K562 (cell line): ENCODE data around the gene GPATCH4. TPM values are rescaled to one million over a fixed set of nuclear protein-coding genes. Genes with fewer than 3 reads are reported as not detected.
A peak's percentile ranks its signal among the peaks of the same experiment; 100 is the strongest.

ENCODE experiments used
- ATF7 ChIP-seq: fragments of 450-650 bp; IDR thresholded peaks from 2 replicates; pipeline ENCODE4 v1.7.1; 2014; ENCODE audit warnings: mild to moderate bottlenecking, moderate library complexity
- BRCA1 ChIP-seq, 2 experiments: fragments of 450-650 bp in 1 of 2; sonication (generic) in 1 of 2; formaldehyde crosslinking in 1 of 2; IDR thresholded peaks; 2 replicates each; pipeline versions ENCODE4 v1.5.0 to v1.6.1; 2017 to 2020; ENCODE audit warnings: mild to moderate bottlenecking in 1 of 2, missing genetic modification reagents in 1 of 2
- DPF2 ChIP-seq: fragments of 450-650 bp; IDR thresholded peaks from 2 replicates; pipeline ENCODE4 v1.6.1; 2016
- EP300 ChIP-seq: IDR thresholded peaks from 2 replicates; pipeline ENCODE4 v1.6.1; 2012; ENCODE audit warnings: low read length, improper control_type of control experiment
- ERF ChIP-seq: fragments of 450-650 bp; formaldehyde crosslinking; IDR thresholded peaks from 2 replicates; pipeline ENCODE4 v1.4.0; 2020; ENCODE audit warnings: mild to moderate bottlenecking, mixed read lengths
- ILK ChIP-seq: fragments of 450-650 bp; IDR thresholded peaks from 2 replicates; pipeline ENCODE4 v1.6.1; 2016; ENCODE audit warnings: missing genetic modification characterization, low read depth, mild to moderate bottlenecking, missing compliant biosample characterization, moderate library complexity, borderline replicate concordance
- KLF6 ChIP-seq: fragments of 250-450 bp; sonication (Bioruptor Pico); IDR thresholded peaks from 2 replicates; pipeline ENCODE4 v1.4.0; 2020; ENCODE audit warnings: mild to moderate bottlenecking, moderate library complexity, borderline replicate concordance
- PHTF2 ChIP-seq: fragments of 250-450 bp; sonication (Bioruptor Pico); IDR thresholded peaks from 2 replicates; pipeline ENCODE4 v1.5.0; 2021; ENCODE audit warnings: mild to moderate bottlenecking
- PML ChIP-seq: IDR thresholded peaks from 2 replicates; pipeline ENCODE4 v1.6.1; 2012; ENCODE audit warnings: low read length, inconsistent platforms
- TAL1 ChIP-seq: fragments of 450-650 bp; IDR thresholded peaks from 2 replicates; pipeline ENCODE4 v1.6.1; 2016; ENCODE audit warnings: mild to moderate bottlenecking
- ZC3H4 ChIP-seq: sonication (generic); formaldehyde crosslinking; IDR thresholded peaks from 2 replicates; pipeline ENCODE4 v1.9.0; 2021; ENCODE audit warnings: missing genetic modification reagents, borderline replicate concordance
- ZNF23 ChIP-seq: fragments of 250-450 bp; sonication (Bioruptor Pico); IDR thresholded peaks from 2 replicates; pipeline ENCODE4 v1.4.0; 2020; ENCODE audit warnings: mild to moderate bottlenecking
- ZNF41 ChIP-seq: fragments of 250-450 bp; sonication (Bioruptor Pico); conservative IDR thresholded peaks from 2 replicates; pipeline ENCODE4 v1.4.0; 2020; ENCODE audit warnings: mild to moderate bottlenecking
- polyA plus RNA-seq, 8 experiments: library from polyadenylated mRNA; depleted of rRNA in 4 of 8; stranded (reverse) in 5 of 8; unstranded in 3 of 8; fragments of >200 nt; fragmentation: Nextera tagmentation in 2 of 8; fragmentation: Illumina TruSeq in 1 of 8; extraction: Ambion mirVana in 2 of 8; extraction: Trizol in 1 of 8; gene quantifications; 2 replicates each; pipeline versions ENCODE4 v1.2.1 to v1.2.3, GENCODE V29; 2011 to 2014; ENCODE audit warnings: inconsistent platforms in 1 of 8, missing spikeins in 1 of 8
- total RNA-seq, 7 experiments: library from RNA; depleted of rRNA in 6 of 7; stranded (reverse); fragments of >200 nt in 6 of 7; fragmentation: Illumina TruSeq in 2 of 7; extraction: Trizol in 2 of 7; gene quantifications; 2 replicates each; pipeline versions ENCODE4 v1.2.1 to v1.2.3, GENCODE V29; 2011 to 2021; ENCODE audit warnings: low replicate concordance in 1 of 7
- TF ChIP-seq, protein P1 (sequence below), 2 experiments: fragments of 200-800 bp in 1 of 2; sonication (Bioruptor generic) in 1 of 2; sonication (generic) in 1 of 2; formaldehyde crosslinking in 1 of 2; IDR thresholded peaks in 1 of 2; conservative IDR thresholded peaks in 1 of 2; 2 replicates each; pipeline versions ENCODE4 v1.5.0 to v1.6.1; 2016 to 2020; ENCODE audit warnings: missing compliant biosample characterization in 1 of 2, missing genetic modification characterization in 1 of 2, missing genetic modification reagents in 1 of 2
- TF ChIP-seq, protein P2 (sequence below), 2 experiments: IDR thresholded peaks; 2 replicates each; pipeline ENCODE4 v1.6.1; 2011; ENCODE audit warnings: borderline replicate concordance in 1 of 2, control low read depth in 1 of 2, low read depth in 1 of 2, low read length in 1 of 2, mild to moderate bottlenecking in 1 of 2, mixed read lengths in 1 of 2, moderate library complexity in 1 of 2; ENCODE audit not compliant: insufficient read depth in 1 of 2, insufficient read length in 1 of 2, poor library complexity in 1 of 2, severe bottlenecking in 1 of 2; ENCODE audit errors: extremely low read depth in 1 of 2
- TF ChIP-seq, protein P3 (sequence below), 2 experiments: fragments of 450-650 bp; IDR thresholded peaks; 2 replicates each; pipeline ENCODE4 v1.6.1; 2016; ENCODE audit warnings: mild to moderate bottlenecking in 2 of 2, borderline replicate concordance in 1 of 2, low read depth in 1 of 2, moderate library complexity in 1 of 2

Gene GPATCH4
- total and polyA plus RNA-seq, 9 of the 15 experiments (the other 6 are each of a cell fraction or from before 2014, with no cell fraction given), result 43.7 to 105 (median 76.5) TPM

DNA sequence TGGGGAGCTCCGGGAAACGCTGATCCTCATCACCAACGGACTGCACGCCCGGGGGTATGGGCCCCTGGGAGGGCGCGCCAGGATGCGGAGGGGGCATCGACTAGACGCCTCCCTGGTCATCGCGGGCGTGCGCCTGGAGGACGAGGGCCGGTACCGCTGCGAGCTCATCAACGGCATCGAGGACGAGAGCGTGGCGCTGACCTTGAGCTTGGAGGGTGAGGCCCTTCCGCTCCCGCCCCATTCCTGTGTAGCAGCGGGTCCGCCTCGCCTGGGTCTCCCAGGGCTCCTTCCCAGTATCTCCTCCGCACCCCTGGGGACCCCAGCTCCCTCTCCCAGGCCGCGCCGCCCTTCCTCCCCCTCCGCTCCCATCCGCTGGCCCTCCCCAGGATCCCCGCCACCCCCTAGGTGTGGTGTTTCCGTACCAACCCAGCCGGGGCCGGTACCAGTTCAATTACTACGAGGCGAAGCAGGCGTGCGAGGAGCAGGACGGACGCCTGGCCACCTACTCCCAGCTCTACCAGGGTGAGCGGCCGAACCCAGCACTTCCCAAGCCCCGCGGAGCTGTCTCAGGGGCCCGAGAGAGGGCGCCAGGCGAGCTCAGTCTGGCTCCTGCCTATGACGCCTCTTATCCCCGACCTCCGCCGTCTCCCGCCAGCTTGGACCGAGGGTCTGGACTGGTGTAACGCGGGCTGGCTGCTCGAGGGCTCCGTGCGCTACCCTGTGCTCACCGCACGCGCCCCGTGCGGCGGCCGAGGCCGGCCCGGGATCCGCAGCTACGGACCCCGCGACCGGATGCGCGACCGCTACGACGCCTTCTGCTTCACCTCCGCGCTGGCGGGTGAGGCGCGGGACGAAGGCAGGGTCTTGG is 22.9 kb upstream of the GPATCH4 start (continued):
- TF ChIP-seq, protein P1, sequence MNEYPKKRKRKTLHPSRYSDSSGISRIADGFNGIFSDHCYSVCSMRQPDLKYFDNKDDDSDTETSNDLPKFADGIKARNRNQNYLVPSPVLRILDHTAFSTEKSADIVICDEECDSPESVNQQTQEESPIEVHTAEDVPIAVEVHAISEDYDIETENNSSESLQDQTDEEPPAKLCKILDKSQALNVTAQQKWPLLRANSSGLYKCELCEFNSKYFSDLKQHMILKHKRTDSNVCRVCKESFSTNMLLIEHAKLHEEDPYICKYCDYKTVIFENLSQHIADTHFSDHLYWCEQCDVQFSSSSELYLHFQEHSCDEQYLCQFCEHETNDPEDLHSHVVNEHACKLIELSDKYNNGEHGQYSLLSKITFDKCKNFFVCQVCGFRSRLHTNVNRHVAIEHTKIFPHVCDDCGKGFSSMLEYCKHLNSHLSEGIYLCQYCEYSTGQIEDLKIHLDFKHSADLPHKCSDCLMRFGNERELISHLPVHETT (CRISPR knock-in tag; conservative IDR thresholded peaks at IDR 0.05 in 1 of 2, IDR thresholded peaks at IDR 0.05 in 1 of 2), result no peak
- TF ChIP-seq TAL1, result no peak
- no peak for TF ChIP-seq PHTF2 (CRISPR knock-in tag)
- TF ChIP-seq, protein P2, sequence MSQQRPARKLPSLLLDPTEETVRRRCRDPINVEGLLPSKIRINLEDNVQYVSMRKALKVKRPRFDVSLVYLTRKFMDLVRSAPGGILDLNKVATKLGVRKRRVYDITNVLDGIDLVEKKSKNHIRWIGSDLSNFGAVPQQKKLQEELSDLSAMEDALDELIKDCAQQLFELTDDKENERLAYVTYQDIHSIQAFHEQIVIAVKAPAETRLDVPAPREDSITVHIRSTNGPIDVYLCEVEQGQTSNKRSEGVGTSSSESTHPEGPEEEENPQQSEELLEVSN (IDR thresholded peaks at IDR 0.05; ENCODE audit: borderline replicate concordance in 1 of 2, extremely low read depth in 1 of 2, insufficient read depth in 1 of 2, insufficient read length in 1 of 2, low read depth in 1 of 2, low read length in 1 of 2, poor library complexity in 1 of 2, severe bottlenecking in 1 of 2), result peak; percentile 95 to 99
- TF ChIP-seq, protein P3, sequence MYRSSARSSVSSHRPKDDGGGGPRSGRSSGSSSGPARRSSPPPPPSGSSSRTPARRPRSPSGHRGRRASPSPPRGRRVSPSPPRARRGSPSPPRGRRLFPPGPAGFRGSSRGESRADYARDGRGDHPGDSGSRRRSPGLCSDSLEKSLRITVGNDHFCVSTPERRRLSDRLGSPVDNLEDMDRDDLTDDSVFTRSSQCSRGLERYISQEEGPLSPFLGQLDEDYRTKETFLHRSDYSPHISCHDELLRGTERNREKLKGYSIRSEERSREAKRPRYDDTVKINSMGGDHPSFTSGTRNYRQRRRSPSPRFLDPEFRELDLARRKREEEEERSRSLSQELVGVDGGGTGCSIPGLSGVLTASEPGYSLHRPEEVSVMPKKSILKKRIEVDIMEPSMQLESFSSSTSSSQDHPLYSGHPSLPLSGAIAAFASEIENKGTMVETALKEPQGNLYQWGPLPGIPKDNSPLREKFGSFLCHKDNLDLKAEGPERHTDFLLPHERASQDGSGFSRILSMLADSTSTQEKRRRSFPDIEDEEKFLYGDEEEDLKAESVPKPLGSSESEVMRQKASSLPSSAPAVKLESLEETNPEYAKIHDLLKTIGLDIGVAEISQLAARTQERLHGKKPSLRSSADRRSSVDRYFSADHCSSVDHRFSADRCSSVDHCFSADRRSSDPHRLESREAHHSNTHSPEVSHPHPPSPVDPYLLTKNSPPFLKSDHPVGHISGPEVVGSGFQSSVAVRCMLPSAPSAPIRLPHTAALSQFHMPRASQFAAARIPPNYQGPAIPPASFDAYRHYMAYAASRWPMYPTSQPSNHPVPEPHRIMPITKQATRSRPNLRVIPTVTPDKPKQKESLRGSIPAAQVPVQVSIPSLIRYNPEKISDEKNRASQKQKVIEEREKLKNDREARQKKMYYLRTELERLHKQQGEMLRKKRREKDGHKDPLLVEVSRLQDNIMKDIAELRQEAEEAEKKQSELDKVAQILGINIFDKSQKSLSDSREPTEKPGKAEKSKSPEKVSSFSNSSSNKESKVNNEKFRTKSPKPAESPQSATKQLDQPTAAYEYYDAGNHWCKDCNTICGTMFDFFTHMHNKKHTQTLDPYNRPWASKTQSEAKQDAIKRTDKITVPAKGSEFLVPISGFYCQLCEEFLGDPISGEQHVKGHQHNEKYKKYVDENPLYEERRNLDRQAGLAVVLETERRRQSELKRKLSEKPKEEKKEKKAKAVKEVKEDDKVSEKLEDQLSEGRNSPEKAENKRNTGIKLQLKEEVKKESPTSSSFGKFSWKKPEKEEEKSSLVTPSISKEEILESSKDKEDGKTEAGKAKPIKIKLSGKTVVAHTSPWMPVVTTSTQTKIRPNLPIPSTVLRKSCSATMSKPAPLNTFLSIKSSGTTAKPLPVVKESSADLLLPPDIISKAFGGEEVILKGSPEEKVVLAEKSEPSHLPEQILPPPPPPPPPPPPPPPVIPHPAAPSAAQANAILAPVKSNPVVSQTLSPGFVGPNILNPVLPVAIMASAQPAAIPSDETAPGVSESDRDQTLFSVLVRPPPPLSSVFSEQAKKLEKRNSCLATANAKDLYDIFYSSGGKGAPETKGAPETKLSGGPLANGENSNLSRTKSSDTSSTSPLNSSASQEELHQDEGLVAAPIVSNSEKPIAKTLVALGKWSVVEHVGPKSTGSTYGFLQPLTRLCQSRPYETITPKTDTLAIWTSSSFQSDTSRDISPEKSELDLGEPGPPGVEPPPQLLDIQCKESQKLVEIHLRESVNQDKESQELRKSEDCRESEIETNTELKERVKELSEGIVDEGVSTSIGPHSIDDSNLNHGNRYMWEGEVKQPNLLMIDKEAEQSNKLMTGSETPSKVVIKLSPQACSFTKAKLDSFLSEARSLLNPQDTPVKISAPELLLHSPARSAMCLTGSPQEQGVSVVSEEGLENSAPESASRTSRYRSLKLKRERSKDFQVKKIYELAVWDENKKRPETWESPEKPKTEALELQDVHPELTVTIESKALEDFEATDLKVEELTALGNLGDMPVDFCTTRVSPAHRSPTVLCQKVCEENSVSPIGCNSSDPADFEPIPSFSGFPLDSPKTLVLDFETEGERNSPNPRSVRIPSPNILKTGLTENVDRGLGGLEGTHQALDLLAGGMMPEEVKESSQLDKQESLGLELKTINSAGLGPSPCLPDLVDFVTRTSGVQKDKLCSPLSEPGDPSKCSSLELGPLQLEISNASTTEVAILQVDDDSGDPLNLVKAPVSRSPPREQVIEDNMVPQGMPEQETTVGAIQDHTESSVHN (IDR thresholded peaks at IDR 0.05; ENCODE audit: borderline replicate concordance in 1 of 2, low read depth in 1 of 2), result no peak
- 0 out of 2 replicates have a peak, but pooled peaks have one; percentile 11 for TF ChIP-seq DPF2
- TF ChIP-seq ATF7, result peak; percentile 73
- TF ChIP-seq PML, result peak; percentile 58
- TF ChIP-seq ZC3H4 (CRISPR knock-in tag), result no peak
- TF ChIP-seq EP300, result no peak
- no peak for TF ChIP-seq ZNF23 (CRISPR knock-in tag)
- TF ChIP-seq BRCA1 (IDR thresholded peaks at IDR 0.05), result no peak
- TF ChIP-seq BRCA1 (CRISPR knock-in tag; IDR thresholded peaks at IDR 0.05), result no peak
- TF ChIP-seq ZNF41 (CRISPR knock-in tag), result no peak
- peak; percentile 49; the same call in 1 of the 2 replicates for TF ChIP-seq ERF (CRISPR knock-in tag)
- no peak for TF ChIP-seq KLF6 (CRISPR knock-in tag)
- no peak for TF ChIP-seq ILK
